GM12875 (cell line): ENCODE data around the gene EDNRB.

Experiments
- H3K4me3 ChIP-seq: one replicate; pipeline ENCODE4 v1.5.1; 2011; ENCODE audit warnings: low read depth, low read length, control low read depth
- CTCF ChIP-seq: IDR thresholded peaks from 2 replicates; pipeline ENCODE4 v1.5.1; 2011; ENCODE audit warnings: low read depth, mild to moderate bottlenecking, control low read depth, inconsistent platforms, low read length, moderate library complexity, borderline replicate concordance; ENCODE audit not compliant: insufficient read depth

The EDNRB gene

GRCh38 chr13:77868717-77869116, 49.9 kb downstream of the EDNRB start:
- TF ChIP-seq CTCF, result no peak
- no peak overlapping the region for H3K4me3 ChIP-seq

GRCh38 chr13:77866971-77867370, 51.7 kb downstream of the EDNRB start:
- TF ChIP-seq CTCF, result no peak
- H3K4me3 ChIP-seq, result no peak overlapping the region

GRCh38 chr13:77865622-77866021, 53.0 kb downstream of the EDNRB start:
- no peak for TF ChIP-seq CTCF
- H3K4me3 ChIP-seq, result no peak overlapping the region

- TF ChIP-seq CTCF, result no peak
- H3K4me3 ChIP-seq, result no peak overlapping the region
These were observed 55.5 kb downstream of the EDNRB start for GRCh38 chr13:77863144-77863543.

- TF ChIP-seq CTCF, result no peak
- no peak overlapping the region for H3K4me3 ChIP-seq
These were observed 56.9 kb downstream of the EDNRB start for GRCh38 chr13:77861741-77862140.

GRCh38 chr13:77860507-77860981, 58.1 kb downstream of the EDNRB start:
- TF ChIP-seq CTCF, result no peak
- no peak overlapping the region for H3K4me3 ChIP-seq

- TF ChIP-seq CTCF, result no peak
- no peak overlapping the region for H3K4me3 ChIP-seq
These were observed 59.2 kb downstream of the EDNRB start for GRCh38 chr13:77859450-77859849.
